ENCODE measurements around the gene SPDYA.
"Not testable (repeated sequence)": the region's sequence is repeated elsewhere in the genome, so short reads cannot be mapped to it uniquely, and the experiment has no call there.

Gene SPDYA

DNA sequence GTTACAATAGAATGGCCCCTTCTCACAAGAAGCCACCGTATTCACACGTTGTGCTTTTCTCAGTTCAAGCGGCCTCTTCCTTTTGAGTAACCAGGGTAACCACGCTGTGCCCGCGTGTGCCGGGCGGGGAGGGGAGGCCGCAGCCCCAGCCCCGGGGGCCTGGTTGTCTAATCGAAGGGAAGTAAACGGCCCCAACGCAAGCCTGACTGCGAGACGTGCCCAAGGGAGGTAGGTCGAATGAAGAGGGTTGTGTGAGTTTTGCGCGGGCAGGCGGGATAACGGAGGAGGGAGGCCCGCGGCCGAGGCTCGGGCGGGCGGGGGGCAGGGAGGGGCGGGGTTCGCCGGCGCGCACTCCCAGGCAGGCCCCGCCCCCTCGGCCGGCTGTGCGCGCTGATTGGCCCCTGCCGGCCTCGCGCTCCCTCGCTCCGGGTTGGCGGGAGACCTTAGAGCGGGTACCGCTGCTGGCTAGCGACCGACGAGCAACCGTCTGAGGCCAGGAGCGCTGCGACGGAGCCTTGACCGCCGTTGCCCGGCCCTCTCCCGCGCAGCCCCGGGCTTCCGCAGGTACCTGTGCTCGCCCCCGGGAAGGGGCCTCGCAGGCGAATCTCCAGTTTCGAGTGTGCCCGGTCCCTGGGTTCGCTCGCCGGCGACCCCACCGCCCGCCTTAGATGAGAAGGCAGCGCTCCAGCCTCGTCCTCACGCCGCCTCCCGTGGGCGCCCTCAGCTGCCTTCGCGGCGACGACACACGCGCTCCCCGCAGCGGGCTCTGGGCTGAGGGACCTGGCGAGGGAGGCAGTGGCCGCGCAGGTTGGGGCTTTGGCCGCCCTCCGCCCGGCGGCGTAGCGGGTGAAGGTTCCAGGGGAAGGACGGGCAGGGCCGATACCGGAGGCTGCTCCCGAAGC lies at the start of gene SPDYA:
SPDYA (plus strand) TSS at position 451 of the 902 bp plus-strand sequence. CDS start 5,181 bp downstream, outside the sequence.
- peak; percentile 81 to 82 for DNase-seq

DNA sequence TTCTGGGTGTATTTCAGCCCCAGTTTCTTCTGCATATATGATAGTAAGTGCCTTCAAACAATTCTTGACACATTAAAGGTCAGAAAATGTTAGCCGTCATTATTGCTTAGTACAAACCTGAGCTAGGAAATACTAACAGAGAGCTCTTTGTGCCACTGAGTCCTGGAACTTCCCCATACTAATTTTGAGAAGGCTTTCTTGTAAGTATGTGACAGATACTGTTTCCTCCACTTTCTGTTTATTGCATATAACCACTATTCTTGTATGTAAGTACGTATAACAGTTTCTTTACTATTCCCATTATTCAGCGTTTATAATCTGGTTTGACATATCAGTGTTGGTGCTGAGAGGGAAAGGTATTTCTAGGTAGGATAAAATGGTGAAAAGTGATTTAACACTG lies 49.2 kb upstream of the SPDYA start:
- DNase-seq = no peak

DNA sequence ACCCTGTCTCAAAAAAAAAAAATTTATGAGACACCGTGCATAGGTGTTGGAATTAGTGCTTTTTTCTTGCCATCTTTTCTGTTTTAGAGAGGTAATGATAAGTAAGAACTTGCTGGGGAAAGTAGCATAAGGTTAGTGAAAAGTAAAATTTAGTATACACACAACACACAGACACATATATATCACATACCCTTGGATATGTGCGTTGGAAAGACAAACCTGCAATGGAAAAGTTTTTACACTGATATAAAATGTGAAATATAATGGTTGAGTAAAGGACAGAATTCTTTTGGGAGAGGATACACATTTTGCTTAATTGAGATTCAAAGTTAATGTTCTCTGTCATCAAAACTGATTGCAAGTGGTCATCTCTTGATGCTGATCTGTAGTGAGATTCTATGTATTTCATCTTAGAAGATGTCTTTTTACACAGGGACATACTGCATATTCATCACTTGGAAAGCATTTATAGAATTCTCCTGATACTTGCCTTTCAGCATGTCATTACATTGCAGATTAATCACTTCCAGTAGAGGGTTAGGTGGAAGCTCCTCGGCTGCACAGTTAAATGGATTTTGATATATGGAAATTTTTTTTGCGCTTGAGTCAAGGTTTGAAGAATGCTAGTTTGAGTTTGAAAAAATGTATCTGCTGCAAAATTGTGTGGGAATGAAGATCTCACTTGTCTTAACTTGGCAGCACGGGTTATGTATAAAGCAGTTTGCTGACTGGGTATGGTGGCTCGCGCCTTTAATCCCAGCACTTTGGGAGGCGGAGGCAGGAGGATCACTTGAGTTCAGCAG lies 45.5 kb upstream of the SPDYA start:
- no peak for DNase-seq

DNA sequence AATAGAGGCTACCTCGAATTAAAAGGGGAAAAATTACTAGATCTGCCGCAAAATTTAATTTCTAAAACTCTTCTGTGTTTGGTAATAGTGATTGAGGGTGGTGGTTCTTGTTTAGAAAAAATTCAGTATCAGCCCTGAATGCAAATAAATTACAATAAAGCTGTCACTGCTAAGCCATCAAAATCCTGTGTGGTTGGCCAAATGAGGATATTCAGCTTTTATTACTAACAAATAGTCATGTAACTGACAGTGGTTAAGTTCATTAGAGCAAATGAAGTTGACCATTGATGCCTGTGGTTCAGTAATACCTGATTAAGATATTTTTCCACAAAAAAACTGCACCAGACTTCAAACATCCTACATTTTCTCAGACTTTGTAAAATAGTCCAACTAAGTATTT lies 44.6 kb upstream of the SPDYA start:
- no peak for DNase-seq

DNA sequence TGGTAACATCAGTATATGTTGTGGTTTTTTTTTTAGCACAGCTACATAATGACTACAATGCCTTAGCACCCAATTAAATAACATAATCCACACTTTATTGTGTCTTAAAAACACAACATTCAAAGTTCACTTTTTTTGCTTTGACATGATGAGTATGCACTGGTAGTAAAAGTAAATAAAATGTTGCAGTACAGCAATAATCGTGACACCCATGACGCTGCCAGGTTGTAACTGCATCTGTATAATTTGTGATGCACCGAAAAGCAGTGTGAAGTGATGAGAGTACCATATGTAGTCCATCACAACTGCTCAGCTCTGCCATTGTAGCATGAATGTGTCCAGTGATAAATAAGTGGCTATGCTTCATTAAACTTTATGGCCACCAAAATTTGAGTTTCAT lies 43.3 kb upstream of the SPDYA start:
- no peak for DNase-seq

DNA sequence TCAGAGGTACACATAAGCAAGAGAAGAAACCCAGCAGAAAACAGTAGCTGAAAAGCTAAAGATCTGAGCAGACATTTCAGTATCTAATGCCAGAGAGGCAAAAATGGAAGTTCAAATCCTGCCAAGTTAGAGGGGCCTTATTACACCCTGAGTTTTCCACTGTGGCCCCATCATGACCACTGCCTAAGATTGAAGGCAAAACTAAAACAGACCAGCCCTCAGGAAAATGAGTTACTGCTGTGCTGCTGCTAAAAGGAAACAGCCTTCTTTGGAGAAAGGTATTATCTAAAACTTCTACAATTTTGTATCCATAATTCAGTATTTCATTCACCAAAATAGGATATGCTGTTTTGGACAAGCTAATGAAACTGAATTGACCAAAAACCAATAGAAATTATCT lies 42.2 kb upstream of the SPDYA start:
- no peak for DNase-seq

DNA sequence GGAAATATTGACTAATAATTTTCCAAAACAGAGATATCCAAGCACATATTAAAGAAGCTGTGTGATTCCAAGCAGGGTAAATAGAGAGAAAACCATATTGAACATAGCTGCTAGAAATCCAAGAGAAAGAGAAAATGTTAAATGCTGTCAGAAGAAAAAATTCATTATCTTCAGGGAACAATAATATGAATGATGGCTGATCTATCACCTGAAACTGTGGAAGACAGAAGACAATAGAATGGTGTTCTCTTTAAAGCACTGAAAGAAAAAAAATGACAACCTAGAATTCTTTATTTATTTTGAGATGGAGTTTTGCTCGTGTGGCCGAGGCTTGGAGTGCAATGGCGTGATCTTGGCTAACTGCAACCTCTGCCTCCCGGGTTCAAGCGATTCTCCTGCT lies 41.7 kb upstream of the SPDYA start:
- DNase-seq = no peak

DNA sequence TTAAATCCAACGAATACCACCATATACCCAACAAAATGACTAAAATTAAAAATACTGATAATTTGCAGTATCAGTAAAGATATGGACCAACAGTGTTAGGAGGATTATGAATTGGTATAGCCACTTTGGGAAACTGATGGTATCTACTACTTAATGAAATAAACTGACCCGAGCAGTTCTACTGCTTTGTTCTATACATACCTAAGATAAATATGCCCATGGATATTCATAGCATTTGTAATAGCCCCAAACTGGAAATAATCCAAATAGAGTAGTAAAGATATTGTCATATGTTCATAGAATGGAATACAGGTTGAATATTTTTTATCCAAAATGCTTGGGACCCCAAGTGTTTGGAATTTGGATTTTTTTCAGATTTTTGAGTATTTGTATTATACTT lies 38.3 kb upstream of the SPDYA start:
- DNase-seq = no peak

DNA sequence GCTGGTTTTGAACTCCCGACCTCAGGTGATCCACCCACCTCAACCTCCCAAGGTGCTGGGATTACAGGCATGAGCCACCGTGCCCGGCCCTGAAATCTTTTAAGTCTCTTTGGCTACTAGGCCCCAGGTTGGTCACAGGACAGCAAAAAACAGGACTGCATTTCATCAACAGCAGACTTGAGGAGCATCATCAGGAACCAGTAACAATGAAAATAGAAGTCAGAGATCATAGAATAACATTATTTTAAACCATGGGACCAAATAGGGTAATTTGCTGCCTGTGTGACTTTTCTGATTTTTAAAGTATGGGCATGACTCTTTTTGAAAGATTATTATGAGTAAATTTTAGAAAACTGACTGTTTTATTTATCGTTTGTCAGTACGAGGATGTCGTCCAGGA lies 34.2 kb upstream of the SPDYA start:
- DNase-seq = no peak

DNA sequence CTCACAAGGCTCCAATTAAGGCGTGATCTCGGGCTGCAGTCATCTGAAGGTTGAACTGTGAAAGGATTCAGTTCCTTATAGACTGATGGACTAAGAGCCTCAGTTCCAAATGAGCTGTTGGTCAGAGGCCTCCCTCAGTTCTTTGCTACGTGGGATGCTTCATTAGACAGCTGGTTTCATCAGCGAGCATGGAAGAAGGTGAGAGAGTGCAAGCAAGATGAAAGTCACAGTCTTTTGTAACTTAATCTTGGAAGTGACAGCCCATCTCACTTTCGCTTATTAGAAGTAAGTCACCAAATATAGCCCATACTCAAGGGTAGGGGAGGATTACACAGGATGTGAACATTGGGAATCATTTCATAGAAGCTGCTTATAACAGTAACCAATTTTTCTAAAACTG lies 32.2 kb upstream of the SPDYA start:
- no peak for DNase-seq

DNA sequence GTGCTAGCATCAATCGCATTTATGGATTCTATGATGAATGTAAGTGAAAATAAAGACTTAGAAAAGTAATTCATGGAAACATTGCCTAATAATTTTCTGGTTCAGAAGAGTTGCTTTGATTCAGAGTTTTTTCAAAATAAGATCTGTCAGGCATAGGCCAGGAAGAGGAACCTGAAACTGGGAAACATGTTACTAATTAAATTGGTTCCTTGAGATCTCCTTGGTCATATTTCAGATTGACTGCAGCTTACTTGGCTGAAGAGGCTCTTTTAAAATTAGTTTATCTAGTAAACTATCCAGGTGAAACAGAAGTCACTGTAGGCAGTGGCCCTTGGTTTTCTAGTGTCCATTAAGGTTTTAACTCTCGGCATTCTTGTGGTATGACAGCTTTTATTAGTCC lies 31.6 kb upstream of the SPDYA start:
- no peak for DNase-seq

DNA sequence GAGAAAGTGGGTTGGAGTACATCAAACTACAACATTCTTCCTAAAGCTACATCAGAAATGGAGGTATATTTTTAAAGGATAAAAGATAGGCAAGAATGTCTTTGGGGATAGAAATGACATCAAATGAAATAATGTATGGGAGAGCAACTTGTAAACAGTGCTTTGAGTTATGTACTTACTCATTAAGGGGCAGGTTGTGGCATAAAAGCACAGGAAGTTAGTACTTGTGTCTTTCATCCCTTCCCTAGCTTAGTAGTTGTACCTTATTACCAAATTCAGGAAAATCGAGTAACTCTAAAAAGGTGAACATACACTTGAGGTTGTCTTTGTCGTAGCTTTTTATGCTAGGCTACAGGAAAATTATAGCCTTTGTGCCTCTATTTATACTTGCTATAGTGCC lies 30.1 kb upstream of the SPDYA start:
- no peak for DNase-seq

DNA sequence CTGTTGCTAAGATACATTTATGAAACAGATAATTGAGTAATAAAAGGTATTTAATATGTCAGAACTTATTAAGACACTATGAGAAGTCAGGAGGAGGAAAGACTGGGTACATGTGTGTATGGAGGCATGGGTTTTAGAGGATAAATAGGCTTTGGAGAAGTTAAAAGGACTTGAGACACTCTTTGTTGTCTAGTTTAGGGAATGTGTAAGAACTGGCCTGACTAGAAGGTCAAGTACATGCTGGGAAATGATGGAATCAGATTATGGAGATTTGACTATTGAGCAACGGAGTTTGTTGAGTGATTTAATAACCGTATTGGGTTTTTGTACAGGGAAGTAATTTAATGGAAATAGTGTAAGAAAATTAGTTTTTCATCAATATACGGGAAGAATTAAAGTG lies 28.2 kb upstream of the SPDYA start:
- no peak for DNase-seq

DNA sequence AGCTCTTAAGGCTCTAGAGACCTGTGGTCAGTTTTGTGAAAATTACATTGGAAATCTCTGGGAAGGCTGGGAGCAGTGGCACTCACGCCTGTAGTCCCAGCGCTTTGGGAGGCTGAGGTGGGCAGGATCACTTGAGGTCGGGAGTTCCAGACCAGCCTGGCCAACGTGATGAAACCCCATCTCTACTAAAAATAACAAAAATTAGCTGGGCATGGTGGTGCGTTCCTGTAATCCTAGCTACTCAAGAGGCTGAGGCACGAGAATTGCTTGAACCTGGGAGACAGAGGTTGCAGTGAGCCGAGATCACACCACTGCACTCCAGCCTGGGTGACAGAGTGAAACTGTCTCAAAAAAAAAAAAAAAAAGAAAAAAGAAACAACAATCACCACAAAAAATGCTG lies 26.1 kb upstream of the SPDYA start:
- not testable (repeated sequence) for DNase-seq

DNA sequence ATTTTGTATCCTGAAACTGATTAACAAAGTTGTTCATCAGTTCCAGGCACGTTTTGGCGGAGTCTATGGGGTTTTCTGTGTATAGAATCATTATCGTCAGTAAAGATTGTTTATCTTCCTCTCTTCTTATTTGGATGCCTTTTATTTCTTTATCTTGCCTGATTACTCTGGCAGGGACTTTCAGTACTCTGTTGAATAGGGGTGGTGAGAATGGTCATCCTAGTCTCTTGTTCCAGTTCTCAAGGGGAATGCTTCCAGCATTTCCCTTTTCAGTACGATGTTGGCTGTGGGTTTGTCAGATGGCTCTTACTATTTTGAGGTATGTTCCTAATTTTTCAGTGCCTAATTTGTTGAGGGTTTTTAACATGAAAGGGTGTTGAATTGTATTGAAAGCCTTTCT lies 14.0 kb upstream of the SPDYA start:
- no peak for DNase-seq

DNA sequence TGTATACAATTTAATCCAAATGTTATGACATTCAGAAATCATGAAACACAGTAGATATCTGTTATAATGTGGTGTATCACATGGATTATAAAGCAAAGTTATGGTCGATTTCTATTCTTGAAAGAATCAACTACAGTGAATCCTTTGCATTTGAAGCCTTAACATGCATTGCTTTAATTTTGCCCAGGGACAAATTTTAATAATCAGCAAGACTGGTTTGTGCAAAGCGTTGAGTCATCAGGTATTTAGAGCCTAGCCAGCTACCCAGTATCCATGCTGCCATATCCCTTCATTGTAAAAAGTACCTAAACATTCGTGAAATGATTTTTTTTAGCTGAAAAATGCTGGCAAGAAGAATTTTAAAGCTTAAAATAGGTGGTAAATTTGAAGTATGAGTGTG lies 8.9 kb upstream of the SPDYA start:
- DNase-seq = no peak

DNA sequence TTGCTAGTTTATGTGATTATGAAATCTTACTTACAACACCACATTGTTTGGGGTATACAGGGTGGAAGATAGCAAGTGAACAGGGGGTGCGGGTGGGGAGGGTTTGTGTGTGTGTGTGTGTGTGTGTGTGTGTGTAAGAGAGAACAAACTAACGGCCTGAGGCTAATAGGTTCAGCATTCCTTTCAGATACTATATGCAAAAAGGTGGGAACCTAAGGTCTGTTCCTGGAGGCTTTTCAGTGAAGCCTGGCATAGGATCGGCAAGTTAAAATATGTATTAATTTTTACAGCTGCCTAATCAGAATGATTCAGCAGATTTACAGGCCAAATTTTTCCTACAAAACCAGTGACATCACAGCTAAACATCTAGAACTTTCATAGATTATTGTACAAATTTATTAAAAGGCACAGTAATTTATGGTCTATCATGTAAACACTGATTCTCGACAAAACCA lies 7.6 kb upstream of the SPDYA start:
- no peak for DNase-seq

DNA sequence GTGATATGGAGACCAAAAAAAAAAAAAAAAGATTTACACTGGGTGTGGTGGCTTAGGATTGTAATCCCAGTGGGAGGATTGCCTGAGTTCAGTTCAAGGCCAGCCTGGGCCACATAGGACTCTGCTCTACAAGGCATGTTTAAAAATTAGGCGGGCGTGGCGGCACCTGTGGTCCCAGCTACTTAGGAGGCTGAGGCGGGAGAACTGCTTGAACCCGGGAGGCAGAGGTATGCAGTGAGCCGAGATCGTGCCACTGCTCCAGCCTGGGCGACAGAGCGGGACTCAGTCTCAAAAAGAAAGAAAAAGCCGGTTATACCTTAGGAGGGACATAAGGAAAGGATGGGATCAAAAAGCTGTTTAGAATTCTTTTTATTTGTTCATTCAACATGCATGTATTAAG lies 707 bp upstream of the SPDYA start:
- DNase-seq = no peak

DNA sequence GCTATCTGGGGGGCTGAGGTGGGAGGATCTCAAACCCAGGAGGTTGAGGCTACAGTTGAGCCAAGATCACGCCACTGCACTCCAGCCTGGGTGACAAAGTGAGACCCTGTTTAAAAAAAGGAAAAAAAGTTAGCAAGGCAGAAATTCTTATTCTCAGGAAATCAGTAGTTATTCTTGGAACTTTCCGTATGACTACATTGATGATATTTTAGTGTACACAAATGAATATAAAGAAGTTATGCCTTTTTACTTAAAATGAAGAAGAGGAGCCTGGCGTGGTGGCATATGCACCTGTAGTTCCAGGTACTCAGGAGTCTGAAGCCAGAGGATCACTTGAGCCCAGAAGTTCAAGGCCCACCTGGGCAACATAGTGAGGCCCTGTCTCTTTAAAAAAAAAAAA lies 7.4 kb downstream of the SPDYA start:
- no peak for DNase-seq

DNA sequence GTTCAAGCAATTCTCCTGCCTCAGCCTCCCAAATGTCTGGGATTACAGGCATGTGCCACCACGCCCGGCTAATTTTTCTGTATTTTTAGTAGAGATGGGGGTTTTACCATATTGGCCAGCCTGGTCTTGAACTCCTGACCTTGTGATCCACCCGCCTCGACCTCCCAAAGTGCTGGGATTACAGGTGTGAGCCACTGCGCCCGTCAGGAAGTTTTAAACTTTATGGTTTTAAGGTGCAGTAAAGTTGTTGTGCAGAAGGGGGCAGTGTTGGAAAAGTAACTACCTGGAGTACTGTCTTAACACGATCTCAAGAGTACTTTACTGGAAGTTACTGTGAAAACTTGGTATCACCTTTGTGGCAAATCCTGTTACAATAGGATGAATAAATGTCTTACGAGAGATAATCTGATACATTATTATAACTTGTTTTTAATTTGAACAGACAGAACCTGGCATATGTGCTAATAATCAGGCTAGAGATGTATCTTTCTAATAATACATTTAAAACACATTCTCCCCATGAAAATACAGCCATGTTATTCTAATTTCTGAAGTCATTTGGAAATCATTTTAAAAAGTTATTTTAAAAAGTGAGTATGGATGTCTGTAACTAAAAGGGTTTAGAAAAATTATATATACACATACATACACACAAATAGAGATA lies 10.8 kb downstream of the SPDYA start:
- DNase-seq = peak; percentile 48 to 67

DNA sequence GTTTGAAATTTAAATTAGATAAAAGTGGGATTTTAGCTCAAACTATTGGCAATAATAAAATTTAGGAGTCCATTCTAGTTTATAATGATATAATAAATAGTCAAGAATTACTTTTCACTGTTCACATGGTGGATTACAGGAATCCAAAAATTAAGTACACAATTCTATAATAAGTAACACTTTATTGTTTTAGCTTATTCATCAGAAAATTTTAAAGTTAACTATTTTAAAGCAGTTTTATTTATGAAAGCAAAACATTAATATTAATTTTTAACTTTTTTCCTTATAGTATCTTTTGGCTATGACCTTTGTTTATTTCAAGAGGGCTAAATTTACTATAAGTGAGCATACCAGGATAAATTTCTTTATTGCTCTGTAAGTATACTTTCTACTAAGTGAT lies 11.4 kb downstream of the SPDYA start:
- DNase-seq = no peak

DNA sequence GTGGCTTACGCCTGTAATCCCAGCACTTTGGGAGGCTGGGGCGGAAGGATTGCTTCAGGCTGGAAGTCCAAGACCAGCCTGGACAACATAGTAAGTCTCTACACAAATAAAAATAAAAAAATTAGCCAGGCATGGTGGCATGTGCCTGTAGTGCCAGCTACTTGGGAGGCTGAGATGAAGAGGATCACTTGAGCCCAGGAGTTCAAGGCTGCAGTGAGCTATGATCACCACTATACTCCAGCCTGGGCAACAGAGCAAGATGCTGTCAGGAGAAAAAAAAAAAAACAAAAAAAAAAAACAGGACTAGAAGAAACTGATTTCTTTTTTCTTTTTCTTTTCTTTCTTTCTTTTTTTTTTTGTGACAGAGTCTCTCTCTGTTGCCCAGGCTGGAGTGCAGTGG lies 13.6 kb downstream of the SPDYA start:
- no peak for DNase-seq

DNA sequence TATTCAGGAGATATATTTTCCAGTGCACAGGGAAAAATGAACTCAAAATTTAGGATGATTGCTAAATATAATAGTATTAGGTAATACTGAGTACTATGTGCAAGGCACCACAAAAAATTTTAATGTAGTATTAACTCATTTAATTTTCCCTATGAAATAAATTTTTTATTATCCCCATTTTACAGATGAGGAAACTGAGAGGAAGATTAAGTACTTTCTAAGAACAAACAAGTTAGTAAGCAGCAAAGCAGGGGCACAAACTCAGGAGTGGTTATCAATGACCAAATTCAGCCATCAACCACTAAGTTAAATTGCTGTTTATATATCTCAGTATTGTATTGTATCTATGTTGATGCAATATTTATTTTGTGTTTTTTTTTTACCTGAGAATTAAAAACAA lies 14.2 kb downstream of the SPDYA start:
- no peak for DNase-seq

DNA sequence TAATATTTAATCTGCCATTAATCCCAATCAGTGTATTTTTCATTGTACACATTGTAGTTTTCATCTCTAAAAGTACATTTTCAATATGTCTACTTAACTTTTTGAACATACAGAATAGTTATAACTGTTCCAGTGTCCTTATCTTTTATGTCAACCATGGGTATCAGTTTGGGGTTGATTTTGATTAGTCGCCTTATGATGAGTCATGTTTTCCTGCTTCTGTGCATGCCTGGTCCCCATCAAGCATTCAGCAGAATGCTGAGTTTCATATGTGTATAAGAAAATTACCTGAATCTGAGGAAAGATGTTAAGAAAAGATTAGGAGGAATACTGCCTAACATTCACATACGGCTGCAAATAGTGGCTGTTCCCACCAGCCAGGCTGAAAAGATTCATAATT lies 17.7 kb downstream of the SPDYA start:
- no peak for DNase-seq
